ENCODE measurements around the gene TMEM109. TPM values are rescaled to one million over a fixed set of nuclear protein-coding genes. Genes with fewer than 3 reads are reported as not detected.

The TMEM109 gene
- total RNA-seq, 2 donors from 2014 or later: 31.9 to 95.1 TPM

DNA sequence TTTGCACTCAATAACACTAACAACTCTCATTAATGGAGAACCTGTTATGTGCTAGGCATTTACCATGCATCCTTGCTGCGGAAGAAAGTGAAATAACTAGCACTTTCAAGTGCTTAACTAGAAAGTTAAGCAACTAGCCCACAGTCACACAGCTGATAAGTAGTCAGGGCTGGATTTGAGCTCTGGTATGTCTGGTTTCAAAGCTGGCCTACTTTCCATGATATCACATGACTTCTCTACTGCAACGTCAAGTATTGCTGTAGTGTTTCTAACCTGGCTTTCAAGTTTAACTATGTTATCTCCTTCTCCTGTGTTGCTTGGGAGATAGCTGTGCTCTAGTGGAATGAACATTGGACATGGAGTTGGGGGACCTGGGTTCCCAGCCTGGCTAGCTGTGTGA is 25.9 kb downstream of the TMEM109 start:
- DNase-seq (ENCODE audit: low spot score in 2 of 2): no peak
- Mint-ChIP-seq H3K9me3 (no peaks in the 10 kb centered on the region), H3K27ac (no peak overlapping the region), H3K36me3 (peaks cover 0 to 4% of the 10 kb centered on the region in 2 donors)
- ATAC-seq: peak; percentile 25 to 47

DNA sequence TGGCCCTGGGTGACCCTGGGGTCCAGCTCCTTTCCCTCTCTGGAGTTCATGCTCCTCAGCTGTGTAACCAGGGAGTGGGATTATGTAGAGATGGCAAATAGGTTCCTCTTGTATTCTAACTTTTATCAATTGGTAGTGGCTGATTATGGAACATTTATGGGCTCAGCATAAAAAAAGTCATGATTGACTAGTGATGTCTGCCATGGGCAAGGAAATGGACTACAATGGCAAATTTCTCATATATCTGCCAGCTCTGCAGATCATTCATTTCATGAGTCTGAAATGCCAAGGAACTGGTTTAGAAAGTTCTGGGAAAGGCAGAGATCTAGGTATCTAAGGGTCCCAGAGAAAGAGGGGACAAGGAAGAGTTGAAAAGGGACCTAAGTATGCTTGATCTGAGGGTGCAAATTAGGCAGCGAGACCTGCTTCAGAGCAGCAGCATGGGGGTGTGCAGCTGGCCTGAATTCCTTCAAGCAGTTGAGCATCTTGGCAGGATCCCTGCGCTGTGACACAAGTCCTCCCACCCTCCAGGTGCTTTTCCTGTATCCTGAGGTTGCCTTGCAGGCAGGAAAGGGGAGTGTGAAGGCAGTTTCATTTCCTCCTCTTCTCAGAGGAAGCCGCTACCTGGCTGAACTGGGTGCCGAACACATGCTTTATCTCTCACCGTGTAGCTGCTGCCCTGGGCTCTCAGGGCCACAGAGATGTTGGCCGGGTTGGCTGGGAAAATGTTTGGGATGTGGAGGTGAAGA is 27.6 kb downstream of the TMEM109 start:
- ATAC-seq: no peak
- H3K27ac Mint-ChIP-seq: no peak overlapping the region
- DNase-seq (ENCODE audit: low spot score in 2 of 2): no peak
- peaks cover 0 to 4% of the 10 kb centered on the region in 2 donors for H3K36me3 Mint-ChIP-seq
- no peaks in the 10 kb centered on the region for H3K9me3 Mint-ChIP-seq

DNA sequence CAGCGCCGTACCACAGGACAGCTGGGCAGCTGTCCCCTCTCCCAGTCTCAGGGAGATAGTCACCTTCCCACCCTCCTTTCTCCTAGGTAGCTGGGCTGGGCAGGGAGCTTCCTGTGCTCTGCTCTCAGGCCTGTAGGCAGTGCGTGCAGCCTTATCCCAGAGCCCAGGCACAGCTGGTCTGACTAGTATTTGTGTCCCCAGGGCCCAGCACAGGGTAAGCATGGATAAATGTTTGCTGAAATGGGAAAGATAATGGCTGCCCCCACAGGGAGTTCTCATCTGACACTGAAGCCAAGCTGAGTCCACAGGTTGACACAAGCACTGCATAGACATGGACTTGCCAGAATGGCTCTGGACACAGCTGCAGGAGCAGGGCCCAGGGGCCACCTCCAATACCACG is 28.3 kb downstream of the TMEM109 start:
- Mint-ChIP-seq H3K27ac (no peak overlapping the region), H3K36me3 (peaks cover 0 to 4% of the 10 kb centered on the region in 2 donors), H3K9me3 (no peaks in the 10 kb centered on the region)
- ATAC-seq: no peak
- DNase-seq (ENCODE audit: low spot score in 2 of 2): no peak

DNA sequence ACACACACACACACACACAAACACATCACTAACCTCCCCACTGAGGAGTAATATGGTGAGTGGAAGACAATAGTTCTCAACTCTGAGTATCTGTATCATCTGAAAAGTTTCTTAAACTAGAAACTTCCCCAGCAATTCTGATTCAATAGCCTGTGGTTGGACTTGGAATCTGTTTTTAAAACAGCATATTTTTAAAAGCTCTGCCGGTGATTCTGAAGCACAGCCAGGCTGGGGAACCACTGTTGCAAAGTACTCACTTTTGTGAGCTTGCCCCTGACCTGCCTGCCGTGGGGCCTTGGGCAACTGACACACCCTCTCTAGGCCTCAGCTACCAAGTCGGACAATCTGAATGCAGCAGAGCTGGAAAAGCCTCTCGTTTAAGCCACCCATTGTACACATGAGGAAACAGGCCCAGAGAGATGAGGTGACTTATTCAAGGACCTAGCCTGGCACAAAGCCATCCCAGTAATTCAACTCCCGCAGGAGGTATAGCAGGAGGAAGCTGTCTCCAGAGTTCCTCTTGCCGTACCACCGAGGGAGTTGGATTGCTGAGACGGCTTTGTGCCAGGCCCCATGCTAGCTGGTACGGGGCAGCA is 29.1 kb downstream of the TMEM109 start:
- Mint-ChIP-seq H3K27ac (no peak overlapping the region), H3K36me3 (peaks cover 0 to 4% of the 10 kb centered on the region in 2 donors), H3K9me3 (no peaks in the 10 kb centered on the region)
- ATAC-seq: no peak
- DNase-seq (ENCODE audit: low spot score in 2 of 2): no peak

DNA sequence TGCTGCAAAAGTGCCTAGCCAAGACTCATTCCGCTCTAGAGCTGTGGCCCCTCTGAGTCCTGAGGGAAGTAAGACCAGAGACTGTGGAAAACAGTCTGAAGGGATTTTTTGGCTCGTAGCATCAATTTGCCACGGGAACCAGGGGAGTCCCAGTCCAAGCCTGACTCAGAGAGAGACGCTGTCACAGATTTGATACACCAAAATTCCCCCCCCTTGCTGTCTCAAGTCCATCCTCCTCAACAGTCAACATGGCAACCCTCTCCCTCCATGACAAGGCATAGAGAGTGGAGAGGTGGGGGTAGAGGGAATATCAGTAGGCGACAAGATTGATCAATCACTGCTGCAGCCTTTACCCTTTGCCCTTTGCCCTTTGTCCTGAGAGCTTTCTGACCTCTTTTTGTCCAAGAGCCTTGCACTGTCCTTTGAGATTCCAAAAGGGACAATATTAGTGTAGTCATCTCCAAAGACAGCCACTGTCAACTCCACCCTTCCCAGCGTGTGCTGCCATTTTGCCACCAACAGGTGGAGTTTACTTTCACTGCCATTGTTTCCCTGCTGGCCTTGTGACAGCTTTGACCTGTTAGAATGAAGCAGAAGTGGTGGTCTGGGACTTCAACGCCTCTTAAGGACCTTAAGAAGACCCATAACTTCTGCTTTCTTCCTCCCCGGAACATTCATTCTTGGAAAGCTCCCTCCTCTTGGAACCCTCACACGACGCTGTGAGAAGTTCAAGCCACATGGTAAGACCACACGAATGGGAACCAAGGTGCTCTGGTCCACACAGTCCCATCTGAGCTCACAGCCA is 30.7 kb downstream of the TMEM109 start:
- H3K9me3 Mint-ChIP-seq: no peaks in the 10 kb centered on the region
- peak overlapping the region in 1 of 2 donors; percentile 10 for H3K27ac Mint-ChIP-seq
- ATAC-seq: peak in 1 of 2 donors; percentile 26

DNA sequence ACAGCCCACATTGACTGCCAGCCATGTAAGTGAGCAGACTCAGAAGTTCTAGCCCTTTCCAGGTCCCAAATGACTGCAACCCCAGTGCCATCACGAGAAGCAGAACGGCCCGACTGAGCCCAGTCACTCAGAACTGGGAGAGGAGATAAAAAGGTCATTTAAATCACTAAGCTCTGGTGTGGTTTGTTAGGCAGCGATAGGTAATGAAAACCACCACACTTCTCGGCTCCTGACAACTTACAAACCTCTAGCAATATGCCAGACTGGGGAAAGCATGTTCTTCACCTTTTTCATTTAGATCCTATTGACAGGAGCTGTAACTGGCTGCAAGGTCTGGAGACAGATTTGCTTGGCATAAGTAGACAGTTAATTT is 31.3 kb downstream of the TMEM109 start:
- ATAC-seq (no peak), DNase-seq (ENCODE audit: low spot score in 2 of 2) (no peak)
- Mint-ChIP-seq H3K36me3 (peaks cover 0 to 4% of the 10 kb centered on the region in 2 donors), H3K27ac (no peak overlapping the region), H3K9me3 (no peaks in the 10 kb centered on the region)

More for the DNA sequence above, 30.7 kb downstream of the TMEM109 start:
- peaks cover 0 to 4% of the 10 kb centered on the region in 2 donors for H3K36me3 Mint-ChIP-seq
- no peak for DNase-seq (ENCODE audit: low spot score in 2 of 2)

DNA sequence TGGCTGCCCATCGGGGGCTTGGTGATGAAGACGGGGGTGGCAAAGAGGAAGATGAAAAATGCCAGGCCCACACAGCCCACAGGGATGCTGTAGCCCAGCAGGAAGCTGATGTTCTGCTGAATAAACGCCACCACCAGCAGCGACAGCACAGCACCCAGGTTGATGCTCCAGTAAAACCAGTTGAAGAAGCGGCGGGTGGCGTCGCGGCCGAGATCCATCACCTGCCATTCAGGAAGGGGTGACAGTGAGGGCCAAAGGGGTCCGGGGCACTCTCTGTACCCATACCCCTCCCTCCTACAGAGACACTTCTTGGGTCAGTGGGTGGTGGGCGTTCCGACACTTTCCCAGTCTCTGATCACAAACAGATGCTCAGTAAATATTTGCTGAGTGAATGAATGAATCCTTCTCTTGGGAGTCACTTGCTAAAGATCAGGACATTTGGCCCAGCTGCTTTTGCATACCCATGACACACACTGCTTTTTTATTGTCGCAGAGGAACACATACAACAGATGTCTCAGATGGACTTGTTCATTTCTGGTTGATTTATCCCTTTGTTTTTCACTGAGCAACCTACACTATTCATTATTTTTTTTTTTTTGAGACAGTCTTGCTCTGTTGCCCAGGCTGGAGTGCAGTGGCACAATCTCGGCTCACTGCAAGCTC is 32.8 kb downstream of the TMEM109 start:
- peak overlapping the region in 1 of 2 donors; percentile 44 for H3K27ac Mint-ChIP-seq
- H3K36me3 Mint-ChIP-seq: no peaks in the 10 kb centered on the region
- ATAC-seq (no peak), DNase-seq (ENCODE audit: low spot score in 2 of 2) (no peak)
- no peaks in the 10 kb centered on the region for H3K9me3 Mint-ChIP-seq

DNA sequence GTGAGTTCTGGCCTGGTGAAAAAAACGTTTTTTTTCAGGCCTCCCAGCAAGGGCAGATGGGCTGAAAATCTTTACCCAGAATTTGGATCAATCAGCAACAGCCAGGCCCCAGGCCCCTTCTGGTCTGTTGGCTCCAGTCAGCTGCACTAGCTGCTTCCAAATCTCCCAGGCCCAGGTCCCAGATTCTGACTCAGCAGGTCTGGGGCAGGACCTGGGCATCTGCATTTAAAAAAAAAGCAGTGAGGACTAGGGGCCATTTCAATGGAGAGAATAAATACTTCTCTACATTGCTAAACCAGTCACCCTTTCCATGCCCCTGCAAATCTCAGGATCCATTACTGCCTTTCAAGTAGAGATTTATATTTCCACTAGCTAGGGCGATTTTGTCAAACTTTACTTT is 33.7 kb downstream of the TMEM109 start:
- Mint-ChIP-seq H3K9me3 (no peaks in the 10 kb centered on the region), H3K36me3 (no peaks in the 10 kb centered on the region), H3K27ac (no peak overlapping the region)
- DNase-seq (ENCODE audit: low spot score in 2 of 2): no peak
- no peak for ATAC-seq

DNA sequence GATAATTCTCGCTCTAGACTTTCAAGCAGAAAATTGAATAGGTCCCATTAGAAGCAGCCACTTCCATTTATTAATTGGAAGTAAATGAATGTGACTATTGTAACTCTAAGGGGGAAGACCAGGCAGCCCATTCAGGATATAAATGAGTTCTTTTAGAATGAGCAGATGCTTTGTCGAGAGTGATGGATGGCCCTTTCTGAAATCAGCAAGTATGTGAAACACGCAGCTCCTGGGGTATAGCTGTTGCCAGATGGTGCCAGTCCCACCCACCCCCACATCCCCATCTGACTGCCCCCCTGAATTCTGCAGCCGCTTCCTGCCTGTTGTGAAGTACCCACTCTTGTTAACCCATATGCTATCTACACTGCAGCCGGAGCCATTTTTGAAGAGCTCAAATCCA is 34.3 kb downstream of the TMEM109 start:
- ATAC-seq (no peak), DNase-seq (ENCODE audit: low spot score in 2 of 2) (no peak)
- H3K9me3 Mint-ChIP-seq: no peaks in the 10 kb centered on the region
- no peaks in the 10 kb centered on the region for H3K36me3 Mint-ChIP-seq
- no peak overlapping the region for H3K27ac Mint-ChIP-seq

DNA sequence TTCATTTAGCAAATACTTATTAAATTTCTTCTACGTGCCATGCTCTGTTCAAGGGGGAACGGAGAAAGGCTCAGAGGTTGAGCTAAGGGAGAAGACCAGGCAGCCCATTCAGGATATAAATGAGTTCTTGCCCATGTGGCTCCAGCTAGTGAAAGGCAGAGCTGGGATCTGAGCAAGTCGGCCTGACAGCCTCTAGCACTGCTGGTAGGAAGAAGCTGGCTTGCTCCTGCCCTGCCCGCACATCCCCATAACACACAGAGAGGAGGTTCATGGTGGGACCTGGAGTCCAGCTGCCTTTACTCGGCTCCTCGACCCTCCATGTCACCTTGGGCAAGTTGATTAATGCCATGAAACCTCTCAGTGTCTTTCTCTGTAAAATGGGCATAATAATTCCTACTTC is 36.1 kb downstream of the TMEM109 start:
- H3K27ac Mint-ChIP-seq: no peak overlapping the region
- DNase-seq (ENCODE audit: low spot score in 2 of 2) (no peak), ATAC-seq (no peak)
- H3K9me3 Mint-ChIP-seq: no peaks in the 10 kb centered on the region
- H3K36me3 Mint-ChIP-seq: no peaks in the 10 kb centered on the region

DNA sequence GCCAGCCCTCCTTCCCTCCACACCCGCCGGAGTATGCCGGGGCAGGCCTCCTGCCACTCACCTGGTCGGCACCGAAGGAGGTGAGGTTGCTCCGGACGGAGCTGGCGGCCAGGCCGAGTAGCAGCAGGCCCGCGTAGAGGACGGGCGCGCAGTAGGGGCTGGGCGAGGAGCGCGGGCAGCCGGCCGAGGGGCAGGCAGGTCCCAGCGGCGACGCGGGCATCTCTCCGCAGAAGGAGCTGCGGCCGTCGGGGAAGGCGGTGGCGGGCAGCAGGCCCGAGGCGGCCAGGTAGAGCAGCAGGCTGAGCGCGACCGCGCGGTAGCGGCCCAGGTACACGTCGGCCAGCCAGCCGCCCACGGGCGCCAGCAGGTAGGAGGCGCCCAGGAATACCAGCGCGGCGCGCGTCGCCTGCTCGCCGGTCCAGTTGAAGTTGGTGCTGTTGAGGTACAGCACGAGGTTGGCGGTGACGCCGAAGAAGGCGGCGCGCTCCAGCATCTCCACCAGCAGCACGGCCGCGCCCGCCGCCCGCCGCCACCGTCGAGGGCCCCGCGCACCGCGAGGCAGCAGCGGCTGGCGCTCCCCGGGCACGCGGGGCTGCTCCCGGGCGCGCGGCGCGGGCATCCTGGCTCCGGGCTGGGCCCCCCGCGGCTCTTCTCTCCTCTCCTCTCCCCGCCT is 37.1 kb downstream of the TMEM109 start:
- Mint-ChIP-seq H3K9me3 (no peaks in the 10 kb centered on the region), H3K36me3 (no peaks in the 10 kb centered on the region), H3K27ac (peak overlapping the region in 1 of 2 donors; percentile 83)
- peak; percentile 36 to 61 for ATAC-seq
- DNase-seq (ENCODE audit: low spot score in 2 of 2): peak; percentile 41 to 53

DNA sequence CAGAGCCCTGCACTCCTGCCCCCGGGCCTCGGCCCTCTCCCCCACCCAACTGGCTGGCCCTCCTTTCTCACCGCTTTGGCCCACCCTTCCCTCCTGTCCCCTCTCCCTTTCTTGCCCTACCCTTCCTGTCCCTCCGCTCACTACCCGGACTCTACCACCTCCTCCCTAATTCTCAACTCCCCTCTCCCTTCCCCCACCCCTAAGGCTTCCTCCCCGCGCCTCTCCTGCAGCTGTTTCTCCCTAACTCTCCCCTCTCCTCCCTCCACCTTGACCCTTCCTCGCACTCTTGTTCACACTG is 37.6 kb downstream of the TMEM109 start:
- H3K36me3 Mint-ChIP-seq: no peaks in the 10 kb centered on the region
- no peaks in the 10 kb centered on the region for H3K9me3 Mint-ChIP-seq
- no peak for DNase-seq (ENCODE audit: low spot score in 2 of 2)
- ATAC-seq: peak in 1 of 2 donors; percentile 11
- H3K27ac Mint-ChIP-seq: peak overlapping the region; percentile 37 to 83

DNA sequence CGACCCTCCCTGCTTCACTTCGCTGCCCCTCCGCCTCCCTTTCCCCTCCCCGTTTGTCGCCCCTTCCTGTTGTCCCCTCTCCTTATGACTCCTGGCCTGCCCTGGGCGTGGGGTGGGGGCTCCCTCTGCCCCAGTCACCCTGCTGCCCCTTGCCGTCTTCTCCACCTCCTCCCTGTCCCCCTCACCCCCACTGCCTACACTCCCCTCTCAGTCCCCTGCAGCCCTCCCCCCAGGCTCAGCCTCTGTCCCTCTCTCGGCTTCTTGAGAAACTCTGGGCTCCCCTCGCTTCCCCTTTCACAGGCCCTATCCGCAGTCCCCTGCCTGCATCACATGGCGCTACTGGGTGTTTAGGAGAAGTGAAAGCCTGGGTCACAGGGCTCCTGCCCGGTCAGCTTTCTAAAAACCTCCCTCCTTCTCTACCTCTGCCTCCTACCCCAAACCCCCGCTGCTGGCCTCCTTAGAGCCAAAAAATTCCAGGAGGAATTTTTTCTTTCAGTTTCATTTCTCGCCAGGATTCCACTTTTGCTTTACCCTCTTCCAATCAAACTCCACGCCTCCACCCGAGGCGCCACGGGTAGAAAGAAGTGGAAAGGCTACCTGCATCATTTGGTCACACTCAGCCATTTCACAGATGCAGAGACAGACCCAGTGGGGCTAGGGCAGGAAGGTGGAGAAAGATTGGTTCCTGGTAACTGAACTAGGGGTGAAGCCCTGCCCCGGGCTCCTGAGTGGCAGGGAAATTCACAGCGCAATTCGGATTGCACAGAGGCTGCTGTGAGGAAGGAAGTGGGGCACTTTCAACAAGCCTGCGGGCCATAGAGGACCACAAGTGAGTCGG is 38.2 kb downstream of the TMEM109 start, which contains the start of gene SLC15A3:
SLC15A3 (minus strand) TSS at position 273 of the 838 bp plus-strand sequence. CDS start 625 bp downstream, outside the sequence.
- ATAC-seq (peak; percentile 71 to 77), DNase-seq (ENCODE audit: low spot score in 2 of 2) (peak; percentile 40 to 58)
- H3K36me3 Mint-ChIP-seq: no peaks in the 10 kb centered on the region
- H3K9me3 Mint-ChIP-seq: no peaks in the 10 kb centered on the region
- peak within 1 kb of the TSS; percentile 37 to 83 for H3K27ac Mint-ChIP-seq

DNA sequence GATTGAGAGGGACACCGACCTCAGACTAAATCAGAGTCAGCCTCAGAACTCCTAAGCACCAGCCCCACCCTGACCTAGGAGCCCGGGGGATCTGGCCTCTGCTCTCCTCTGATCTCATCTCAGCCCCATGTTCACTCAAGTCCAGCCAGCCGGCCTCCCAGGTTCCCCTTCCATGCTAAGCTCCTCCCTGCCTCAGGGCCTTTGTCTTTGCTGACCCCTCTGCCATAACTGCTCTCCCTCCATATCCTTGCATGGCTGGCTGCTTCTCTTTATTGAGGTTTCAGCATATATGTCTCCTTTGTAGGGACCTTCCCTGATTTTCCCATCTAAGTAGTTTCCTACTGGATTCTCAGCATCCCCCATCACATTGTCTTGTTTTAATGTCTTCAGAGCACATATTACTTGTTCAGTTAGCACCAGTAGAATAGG is 38.8 kb downstream of the TMEM109 start:
- H3K36me3 Mint-ChIP-seq: no peaks in the 10 kb centered on the region
- H3K27ac Mint-ChIP-seq: peak overlapping the region in 1 of 2 donors; percentile 83
- ATAC-seq (no peak), DNase-seq (ENCODE audit: low spot score in 2 of 2) (no peak)
- no peaks in the 10 kb centered on the region for H3K9me3 Mint-ChIP-seq

DNA sequence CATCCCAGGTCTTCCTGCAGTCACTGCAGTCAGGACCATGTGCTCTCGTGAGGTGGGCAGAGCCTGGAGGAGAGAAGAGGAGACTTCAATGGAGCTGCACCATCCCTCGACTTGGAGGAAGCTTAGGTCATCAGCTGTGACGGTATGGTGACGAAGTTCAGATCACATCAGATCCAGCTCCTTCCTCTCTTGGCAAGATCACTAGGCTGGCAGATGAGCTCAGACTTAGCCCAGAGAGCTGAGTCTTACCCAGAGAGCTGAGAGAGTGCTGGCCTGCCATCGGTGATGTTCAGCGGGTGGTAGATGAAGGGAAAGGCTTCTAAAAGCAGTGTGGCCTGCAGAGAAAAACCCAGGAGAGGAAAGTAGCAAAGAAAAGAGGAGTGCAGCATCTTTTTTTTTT is 39.8 kb downstream of the TMEM109 start:
- no peak for ATAC-seq
- Mint-ChIP-seq H3K36me3 (no peaks in the 10 kb centered on the region), H3K9me3 (no peaks in the 10 kb centered on the region), H3K27ac (peak overlapping the region in 1 of 2 donors; percentile 28)
- DNase-seq (ENCODE audit: low spot score in 2 of 2): peak in 1 of 2 donors; percentile 50

DNA sequence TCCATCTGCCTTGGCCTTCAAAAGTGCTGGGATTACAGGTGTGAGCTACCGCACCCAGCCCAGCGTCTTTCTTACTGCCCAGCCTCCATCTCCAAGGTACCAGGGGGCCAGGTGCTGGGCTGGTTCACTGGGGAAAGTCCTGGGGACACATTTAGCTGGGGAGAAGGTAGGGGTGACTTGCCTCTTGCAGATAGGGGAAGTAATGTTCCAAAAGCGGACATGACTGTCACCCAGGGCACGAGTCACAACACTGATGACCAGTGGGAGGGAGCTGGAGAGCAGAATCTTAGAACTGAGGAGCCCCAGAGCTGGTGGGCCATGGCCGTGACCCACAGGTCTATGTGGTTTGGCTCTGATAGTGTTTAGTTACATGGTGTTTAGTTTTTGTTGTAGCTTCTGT is 40.5 kb downstream of the TMEM109 start:
- H3K27ac Mint-ChIP-seq: no peak overlapping the region
- H3K9me3 Mint-ChIP-seq: no peaks in the 10 kb centered on the region
- ATAC-seq (no peak), DNase-seq (ENCODE audit: low spot score in 2 of 2) (no peak)
- no peaks in the 10 kb centered on the region for H3K36me3 Mint-ChIP-seq
